Liver (tissue), 9 donors: Measurements from ENCODE around the gene MVB12B. TPM values are rescaled to one million over a fixed set of nuclear protein-coding genes. Genes with fewer than 3 reads are reported as not detected.

Source experiments
- DNase-seq: peaks from one replicate; pipeline ENCODE4 v3.0.0-alpha.2; 2017; ENCODE audit warnings: low spot score
- H3K27ac ChIP-seq, 2 donors: one replicate each; pipeline ENCODE4 v1.7.0; 2013; ENCODE audit warnings: inconsistent platforms in 2 of 2, low read length in 2 of 2, control low read depth in 1 of 2, low read depth in 1 of 2, mild to moderate bottlenecking in 1 of 2
- H3K27me3 ChIP-seq, 4 donors: one replicate each; pipeline versions ENCODE4 v1.6.1 to v1.7.0; 2013; ENCODE audit warnings: low read length in 3 of 4, inconsistent platforms in 1 of 4, mild to moderate bottlenecking in 1 of 4, moderate library complexity in 1 of 4; ENCODE audit not compliant: control insufficient read depth in 4 of 4, insufficient read depth in 4 of 4
- H3K36me3 ChIP-seq, 4 donors: one replicate each; pipeline versions ENCODE4 v1.6.1 to v1.7.0; 2013; ENCODE audit warnings: low read length in 3 of 4, mild to moderate bottlenecking in 3 of 4, low read depth in 1 of 4, moderate library complexity in 1 of 4; ENCODE audit not compliant: control insufficient read depth in 4 of 4, insufficient read depth in 3 of 4
- H3K4me1 ChIP-seq, 4 donors: one replicate each; pipeline versions ENCODE4 v1.6.1 to v1.7.0; 2013; ENCODE audit warnings: low read length in 3 of 4, mild to moderate bottlenecking in 3 of 4, moderate library complexity in 1 of 4; ENCODE audit not compliant: control insufficient read depth in 4 of 4, insufficient read depth in 4 of 4
- H3K4me3 ChIP-seq, 3 donors: one replicate each; pipeline versions ENCODE4 v1.6.1 to v1.7.0; 2013; ENCODE audit warnings: low read length in 3 of 3, control low read depth in 1 of 3, low read depth in 1 of 3, mild to moderate bottlenecking in 1 of 3
- H3K9ac ChIP-seq, 2 donors: one replicate each; pipeline ENCODE4 v1.7.0; 2013; ENCODE audit warnings: low read length in 2 of 2, mild to moderate bottlenecking in 2 of 2, moderate library complexity in 2 of 2, control low read depth in 1 of 2, low read depth in 1 of 2
- H3K9me3 ChIP-seq, 4 donors: one replicate each; pipeline versions ENCODE4 v1.6.1 to v1.7.0; 2013; ENCODE audit warnings: low read length in 3 of 4; ENCODE audit not compliant: control insufficient read depth in 4 of 4
- ATF3 ChIP-seq: IDR thresholded peaks from 2 replicates; pipeline ENCODE4 v1.6.1; 2016; ENCODE audit warnings: antibody characterized with exemption
- CTCF ChIP-seq: fragments of 150-350 bp; IDR thresholded peaks from 2 replicates; pipeline ENCODE4 v1.5.1; 2017; ENCODE audit warnings: improper control_type of control experiment, low read depth, low read length; ENCODE audit not compliant: missing input control
- FOXA2 ChIP-seq: IDR thresholded peaks from 2 replicates; pipeline ENCODE4 v1.6.1; 2016; ENCODE audit warnings: antibody characterized with exemption
- GABPA ChIP-seq, 2 donors: IDR thresholded peaks in 1 of 2; conservative IDR thresholded peaks in 1 of 2; 2 replicates each; pipeline ENCODE4 v1.6.1; 2016; ENCODE audit warnings: antibody characterized with exemption in 2 of 2, mild to moderate bottlenecking in 1 of 2, moderate library complexity in 1 of 2
- HNF4G ChIP-seq: IDR thresholded peaks from 2 replicates; pipeline ENCODE4 v1.6.1; 2016; ENCODE audit warnings: antibody characterized with exemption
- MAX ChIP-seq: IDR thresholded peaks from 2 replicates; pipeline ENCODE4 v1.6.1; 2016; ENCODE audit warnings: antibody characterized with exemption
- NR2F2 ChIP-seq: IDR thresholded peaks from 2 replicates; pipeline ENCODE4 v1.6.1; 2016; ENCODE audit warnings: antibody characterized with exemption
- RAD21 ChIP-seq, 2 donors: IDR thresholded peaks; 2 replicates each; pipeline ENCODE4 v1.6.1; 2016; ENCODE audit warnings: antibody characterized with exemption in 2 of 2, mild to moderate bottlenecking in 2 of 2
- REST ChIP-seq: IDR thresholded peaks from 2 replicates; pipeline ENCODE4 v1.6.1; 2016; ENCODE audit warnings: antibody characterized with exemption, mild to moderate bottlenecking
- RXRA ChIP-seq, 2 donors: IDR thresholded peaks; 2 replicates each; pipeline ENCODE4 v1.6.1; 2017 to 2018; ENCODE audit warnings: antibody characterized with exemption in 2 of 2, mild to moderate bottlenecking in 1 of 2
- SP1 ChIP-seq: IDR thresholded peaks from 2 replicates; pipeline ENCODE4 v1.6.1; 2018; ENCODE audit warnings: antibody characterized with exemption, mild to moderate bottlenecking
- TAF1 ChIP-seq: conservative IDR thresholded peaks from 2 replicates; pipeline ENCODE4 v1.6.1; 2016; ENCODE audit warnings: antibody characterized with exemption, mild to moderate bottlenecking
- YY1 ChIP-seq: IDR thresholded peaks from 2 replicates; pipeline ENCODE4 v1.6.1; 2016; ENCODE audit warnings: antibody characterized with exemption, mild to moderate bottlenecking
- ZBTB33 ChIP-seq: IDR thresholded peaks from 2 replicates; pipeline ENCODE4 v1.6.1; 2016; ENCODE audit warnings: antibody characterized with exemption
- WGBS: extraction: QIAGEN DNeasy Blood & Tissue Kit; methylation state at CpG from one replicate; pipeline ENCODE4 v1.1.7; 2013; 5-methylcytosine and 5-hydroxymethylcytosine counted together
- polyA plus RNA-seq, 2 donors: library from polyadenylated mRNA; stranded (reverse) in 1 of 2; unstranded in 1 of 2; fragments of 200-250 nt in 1 of 2; fragments of >200 nt in 1 of 2; fragmentation: Nextera tagmentation in 1 of 2; extraction: Ambion mirVana in 1 of 2; gene quantifications; one replicate each; pipeline versions ENCODE4 v1.2.1 to v1.2.3, GENCODE V29; 2013 to 2015
- total RNA-seq, 2 donors: library from RNA; depleted of rRNA; stranded (reverse); fragments of >200 nt; gene quantifications; one replicate each; pipeline ENCODE4 v1.2.3, GENCODE V29; 2014
- donor health status: healthy.
- donor health status: healthy.
- donor health status: healthy.
- donor health status: healthy.
- donor health status: healthy.

MVB12B gene
- total and polyA plus RNA-seq, 4 donors = 5.3 to 12.4 (median 8.4) TPM

- H3K36me3 ChIP-seq = peaks cover 0 to 2% (median 0%) of the 10 kb centered on the region in 4 donors
- peaks cover 0 to 2% (median 0%) of the 10 kb centered on the region in 4 donors for H3K4me1 ChIP-seq
- TF ChIP-seq CTCF (no peak), YY1 (no peak), HNF4G (no peak), REST (no peak), ZBTB33 (no peak), RAD21 (IDR thresholded peaks at IDR 0.05) (no peak), TAF1 (no peak), SP1 (no peak), FOXA2 (no peak), ATF3 (no peak), NR2F2 (no peak), MAX (no peak), GABPA (IDR thresholded peaks at IDR 0.05 in 1 of 2, conservative IDR thresholded peaks at IDR 0.05 in 1 of 2) (no peak)
- H3K9me3 ChIP-seq = no peaks in the 10 kb centered on the region
- H3K27me3 ChIP-seq = no peaks in the 10 kb centered on the region
- WGBS = 92% methylated on average over 9 of the region's 9 CpGs
- no peak overlapping the region for H3K4me3 ChIP-seq
- no peak for DNase-seq
- H3K9ac ChIP-seq = no peak overlapping the region
- no peak overlapping the region for H3K27ac ChIP-seq
These were observed 53.2 kb downstream of the MVB12B start for GRCh38 chr9:126379661-126380360.

- H3K4me1 ChIP-seq = peaks cover 0 to 2% (median 0%) of the 10 kb centered on the region in 4 donors
- H3K9ac ChIP-seq = no peak overlapping the region
- no peak for TF ChIP-seq RXRA (IDR thresholded peaks at IDR 0.05)
- no peak overlapping the region for H3K4me3 ChIP-seq
- no peaks in the 10 kb centered on the region for H3K27me3 ChIP-seq
- no peak overlapping the region for H3K27ac ChIP-seq
- H3K36me3 ChIP-seq = peaks cover 0 to 4% (median 0%) of the 10 kb centered on the region in 4 donors
- DNase-seq = no peak
- H3K9me3 ChIP-seq = no peaks in the 10 kb centered on the region
- 94% methylated on average over 10 of the region's 10 CpGs for WGBS
These were observed 53.8 kb downstream of the MVB12B start for GRCh38 chr9:126380447-126380846.
